ENCODE measurements around the gene GALNT6. TPM values are rescaled to one million over a fixed set of nuclear protein-coding genes. Genes with fewer than 3 reads are reported as not detected.
A peak's percentile ranks its signal among the peaks of the same experiment; 100 is the strongest.

Gene GALNT6
- total and polyA plus RNA-seq, 2 of the 13 experiments (the other 11 are each of a cell fraction or from before 2014, with no cell fraction given) = 1.0 to 1.1 TPM

DNA sequence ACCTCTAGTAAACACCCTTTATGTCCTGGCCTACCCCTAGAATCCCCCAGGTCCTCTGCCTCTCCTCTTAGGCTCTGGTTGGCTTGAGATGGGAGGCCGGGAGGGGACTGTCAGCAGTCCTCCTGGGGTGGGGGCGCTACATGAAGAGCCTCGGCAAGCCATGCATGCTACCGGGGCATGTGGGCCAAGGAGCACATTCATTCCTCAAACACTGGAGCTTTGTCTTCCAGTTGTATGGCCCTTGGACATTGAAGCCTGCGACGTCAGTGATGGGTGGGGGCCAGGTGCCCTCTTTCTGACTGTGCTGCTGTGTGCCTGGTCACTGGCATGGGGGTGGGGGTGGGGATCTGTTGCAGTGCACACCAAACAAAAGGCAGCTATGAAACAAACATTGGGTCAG, 28.9 kb downstream of the GALNT6 start (continued):
- TF ChIP-seq ZNF552 (CRISPR knock-in tag; IDR thresholded peaks at IDR 0.05; ENCODE audit: borderline replicate concordance) (no peak), SOX5 (CRISPR knock-in tag; IDR thresholded peaks at IDR 0.05; ENCODE audit: borderline replicate concordance) (0 out of 2 replicates have a peak, but pooled peaks have one; percentile 28), YY1 (IDR thresholded peaks at IDR 0.05; ENCODE audit: insufficient read depth, insufficient replicate concordance, low read depth, low read length) (peak; percentile 84), ZNF761 (CRISPR knock-in tag; conservative IDR thresholded peaks at IDR 0.05) (no peak)
- TF ChIP-seq, protein P1, sequence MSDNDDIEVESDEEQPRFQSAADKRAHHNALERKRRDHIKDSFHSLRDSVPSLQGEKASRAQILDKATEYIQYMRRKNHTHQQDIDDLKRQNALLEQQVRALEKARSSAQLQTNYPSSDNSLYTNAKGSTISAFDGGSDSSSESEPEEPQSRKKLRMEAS (IDR thresholded peaks at IDR 0.05) = peak; percentile 63
- TF ChIP-seq, protein P2, sequence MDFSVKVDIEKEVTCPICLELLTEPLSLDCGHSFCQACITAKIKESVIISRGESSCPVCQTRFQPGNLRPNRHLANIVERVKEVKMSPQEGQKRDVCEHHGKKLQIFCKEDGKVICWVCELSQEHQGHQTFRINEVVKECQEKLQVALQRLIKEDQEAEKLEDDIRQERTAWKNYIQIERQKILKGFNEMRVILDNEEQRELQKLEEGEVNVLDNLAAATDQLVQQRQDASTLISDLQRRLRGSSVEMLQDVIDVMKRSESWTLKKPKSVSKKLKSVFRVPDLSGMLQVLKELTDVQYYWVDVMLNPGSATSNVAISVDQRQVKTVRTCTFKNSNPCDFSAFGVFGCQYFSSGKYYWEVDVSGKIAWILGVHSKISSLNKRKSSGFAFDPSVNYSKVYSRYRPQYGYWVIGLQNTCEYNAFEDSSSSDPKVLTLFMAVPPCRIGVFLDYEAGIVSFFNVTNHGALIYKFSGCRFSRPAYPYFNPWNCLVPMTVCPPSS (IDR thresholded peaks at IDR 0.05) = no peak
- TF ChIP-seq, protein P3, sequence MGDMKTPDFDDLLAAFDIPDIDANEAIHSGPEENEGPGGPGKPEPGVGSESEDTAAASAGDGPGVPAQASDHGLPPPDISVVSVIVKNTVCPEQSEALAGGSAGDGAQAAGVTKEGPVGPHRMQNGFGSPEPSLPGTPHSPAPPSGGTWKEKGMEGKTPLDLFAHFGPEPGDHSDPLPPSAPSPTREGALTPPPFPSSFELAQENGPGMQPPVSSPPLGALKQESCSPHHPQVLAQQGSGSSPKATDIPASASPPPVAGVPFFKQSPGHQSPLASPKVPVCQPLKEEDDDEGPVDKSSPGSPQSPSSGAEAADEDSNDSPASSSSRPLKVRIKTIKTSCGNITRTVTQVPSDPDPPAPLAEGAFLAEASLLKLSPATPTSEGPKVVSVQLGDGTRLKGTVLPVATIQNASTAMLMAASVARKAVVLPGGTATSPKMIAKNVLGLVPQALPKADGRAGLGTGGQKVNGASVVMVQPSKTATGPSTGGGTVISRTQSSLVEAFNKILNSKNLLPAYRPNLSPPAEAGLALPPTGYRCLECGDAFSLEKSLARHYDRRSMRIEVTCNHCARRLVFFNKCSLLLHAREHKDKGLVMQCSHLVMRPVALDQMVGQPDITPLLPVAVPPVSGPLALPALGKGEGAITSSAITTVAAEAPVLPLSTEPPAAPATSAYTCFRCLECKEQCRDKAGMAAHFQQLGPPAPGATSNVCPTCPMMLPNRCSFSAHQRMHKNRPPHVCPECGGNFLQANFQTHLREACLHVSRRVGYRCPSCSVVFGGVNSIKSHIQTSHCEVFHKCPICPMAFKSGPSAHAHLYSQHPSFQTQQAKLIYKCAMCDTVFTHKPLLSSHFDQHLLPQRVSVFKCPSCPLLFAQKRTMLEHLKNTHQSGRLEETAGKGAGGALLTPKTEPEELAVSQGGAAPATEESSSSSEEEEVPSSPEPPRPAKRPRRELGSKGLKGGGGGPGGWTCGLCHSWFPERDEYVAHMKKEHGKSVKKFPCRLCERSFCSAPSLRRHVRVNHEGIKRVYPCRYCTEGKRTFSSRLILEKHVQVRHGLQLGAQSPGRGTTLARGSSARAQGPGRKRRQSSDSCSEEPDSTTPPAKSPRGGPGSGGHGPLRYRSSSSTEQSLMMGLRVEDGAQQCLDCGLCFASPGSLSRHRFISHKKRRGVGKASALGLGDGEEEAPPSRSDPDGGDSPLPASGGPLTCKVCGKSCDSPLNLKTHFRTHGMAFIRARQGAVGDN (CRISPR knock-in tag; IDR thresholded peaks at IDR 0.05) = peak; percentile 69
- TF ChIP-seq, protein P4, sequence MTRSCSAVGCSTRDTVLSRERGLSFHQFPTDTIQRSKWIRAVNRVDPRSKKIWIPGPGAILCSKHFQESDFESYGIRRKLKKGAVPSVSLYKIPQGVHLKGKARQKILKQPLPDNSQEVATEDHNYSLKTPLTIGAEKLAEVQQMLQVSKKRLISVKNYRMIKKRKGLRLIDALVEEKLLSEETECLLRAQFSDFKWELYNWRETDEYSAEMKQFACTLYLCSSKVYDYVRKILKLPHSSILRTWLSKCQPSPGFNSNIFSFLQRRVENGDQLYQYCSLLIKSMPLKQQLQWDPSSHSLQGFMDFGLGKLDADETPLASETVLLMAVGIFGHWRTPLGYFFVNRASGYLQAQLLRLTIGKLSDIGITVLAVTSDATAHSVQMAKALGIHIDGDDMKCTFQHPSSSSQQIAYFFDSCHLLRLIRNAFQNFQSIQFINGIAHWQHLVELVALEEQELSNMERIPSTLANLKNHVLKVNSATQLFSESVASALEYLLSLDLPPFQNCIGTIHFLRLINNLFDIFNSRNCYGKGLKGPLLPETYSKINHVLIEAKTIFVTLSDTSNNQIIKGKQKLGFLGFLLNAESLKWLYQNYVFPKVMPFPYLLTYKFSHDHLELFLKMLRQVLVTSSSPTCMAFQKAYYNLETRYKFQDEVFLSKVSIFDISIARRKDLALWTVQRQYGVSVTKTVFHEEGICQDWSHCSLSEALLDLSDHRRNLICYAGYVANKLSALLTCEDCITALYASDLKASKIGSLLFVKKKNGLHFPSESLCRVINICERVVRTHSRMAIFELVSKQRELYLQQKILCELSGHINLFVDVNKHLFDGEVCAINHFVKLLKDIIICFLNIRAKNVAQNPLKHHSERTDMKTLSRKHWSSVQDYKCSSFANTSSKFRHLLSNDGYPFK (CRISPR knock-in tag; IDR thresholded peaks at IDR 0.05; ENCODE audit: borderline replicate concordance) = peak; percentile 99
- TF ChIP-seq, protein P5, sequence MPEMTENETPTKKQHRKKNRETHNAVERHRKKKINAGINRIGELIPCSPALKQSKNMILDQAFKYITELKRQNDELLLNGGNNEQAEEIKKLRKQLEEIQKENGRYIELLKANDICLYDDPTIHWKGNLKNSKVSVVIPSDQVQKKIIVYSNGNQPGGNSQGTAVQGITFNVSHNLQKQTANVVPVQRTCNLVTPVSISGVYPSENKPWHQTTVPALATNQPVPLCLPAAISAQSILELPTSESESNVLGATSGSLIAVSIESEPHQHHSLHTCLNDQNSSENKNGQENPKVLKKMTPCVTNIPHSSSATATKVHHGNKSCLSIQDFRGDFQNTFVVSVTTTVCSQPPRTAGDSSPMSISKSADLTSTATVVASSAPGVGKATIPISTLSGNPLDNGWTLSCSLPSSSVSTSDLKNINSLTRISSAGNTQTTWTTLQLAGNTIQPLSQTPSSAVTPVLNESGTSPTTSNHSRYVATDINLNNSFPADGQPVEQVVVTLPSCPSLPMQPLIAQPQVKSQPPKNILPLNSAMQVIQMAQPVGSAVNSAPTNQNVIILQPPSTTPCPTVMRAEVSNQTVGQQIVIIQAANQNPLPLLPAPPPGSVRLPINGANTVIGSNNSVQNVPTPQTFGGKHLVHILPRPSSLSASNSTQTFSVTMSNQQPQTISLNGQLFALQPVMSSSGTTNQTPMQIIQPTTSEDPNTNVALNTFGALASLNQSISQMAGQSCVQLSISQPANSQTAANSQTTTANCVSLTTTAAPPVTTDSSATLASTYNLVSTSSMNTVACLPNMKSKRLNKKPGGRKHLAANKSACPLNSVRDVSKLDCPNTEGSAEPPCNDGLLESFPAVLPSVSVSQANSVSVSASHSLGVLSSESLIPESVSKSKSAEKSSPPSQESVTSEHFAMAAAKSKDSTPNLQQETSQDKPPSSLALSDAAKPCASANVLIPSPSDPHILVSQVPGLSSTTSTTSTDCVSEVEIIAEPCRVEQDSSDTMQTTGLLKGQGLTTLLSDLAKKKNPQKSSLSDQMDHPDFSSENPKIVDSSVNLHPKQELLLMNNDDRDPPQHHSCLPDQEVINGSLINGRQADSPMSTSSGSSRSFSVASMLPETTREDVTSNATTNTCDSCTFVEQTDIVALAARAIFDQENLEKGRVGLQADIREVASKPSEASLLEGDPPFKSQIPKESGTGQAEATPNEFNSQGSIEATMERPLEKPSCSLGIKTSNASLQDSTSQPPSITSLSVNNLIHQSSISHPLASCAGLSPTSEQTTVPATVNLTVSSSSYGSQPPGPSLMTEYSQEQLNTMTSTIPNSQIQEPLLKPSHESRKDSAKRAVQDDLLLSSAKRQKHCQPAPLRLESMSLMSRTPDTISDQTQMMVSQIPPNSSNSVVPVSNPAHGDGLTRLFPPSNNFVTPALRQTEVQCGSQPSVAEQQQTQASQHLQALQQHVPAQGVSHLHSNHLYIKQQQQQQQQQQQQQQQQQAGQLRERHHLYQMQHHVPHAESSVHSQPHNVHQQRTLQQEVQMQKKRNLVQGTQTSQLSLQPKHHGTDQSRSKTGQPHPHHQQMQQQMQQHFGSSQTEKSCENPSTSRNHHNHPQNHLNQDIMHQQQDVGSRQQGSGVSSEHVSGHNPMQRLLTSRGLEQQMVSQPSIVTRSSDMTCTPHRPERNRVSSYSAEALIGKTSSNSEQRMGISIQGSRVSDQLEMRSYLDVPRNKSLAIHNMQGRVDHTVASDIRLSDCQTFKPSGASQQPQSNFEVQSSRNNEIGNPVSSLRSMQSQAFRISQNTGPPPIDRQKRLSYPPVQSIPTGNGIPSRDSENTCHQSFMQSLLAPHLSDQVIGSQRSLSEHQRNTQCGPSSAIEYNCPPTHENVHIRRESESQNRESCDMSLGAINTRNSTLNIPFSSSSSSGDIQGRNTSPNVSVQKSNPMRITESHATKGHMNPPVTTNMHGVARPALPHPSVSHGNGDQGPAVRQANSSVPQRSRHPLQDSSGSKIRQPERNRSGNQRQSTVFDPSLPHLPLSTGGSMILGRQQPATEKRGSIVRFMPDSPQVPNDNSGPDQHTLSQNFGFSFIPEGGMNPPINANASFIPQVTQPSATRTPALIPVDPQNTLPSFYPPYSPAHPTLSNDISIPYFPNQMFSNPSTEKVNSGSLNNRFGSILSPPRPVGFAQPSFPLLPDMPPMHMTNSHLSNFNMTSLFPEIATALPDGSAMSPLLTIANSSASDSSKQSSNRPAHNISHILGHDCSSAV (CRISPR knock-in tag; IDR thresholded peaks at IDR 0.05; ENCODE audit: borderline replicate concordance) = no peak
- TF ChIP-seq, protein P6, sequence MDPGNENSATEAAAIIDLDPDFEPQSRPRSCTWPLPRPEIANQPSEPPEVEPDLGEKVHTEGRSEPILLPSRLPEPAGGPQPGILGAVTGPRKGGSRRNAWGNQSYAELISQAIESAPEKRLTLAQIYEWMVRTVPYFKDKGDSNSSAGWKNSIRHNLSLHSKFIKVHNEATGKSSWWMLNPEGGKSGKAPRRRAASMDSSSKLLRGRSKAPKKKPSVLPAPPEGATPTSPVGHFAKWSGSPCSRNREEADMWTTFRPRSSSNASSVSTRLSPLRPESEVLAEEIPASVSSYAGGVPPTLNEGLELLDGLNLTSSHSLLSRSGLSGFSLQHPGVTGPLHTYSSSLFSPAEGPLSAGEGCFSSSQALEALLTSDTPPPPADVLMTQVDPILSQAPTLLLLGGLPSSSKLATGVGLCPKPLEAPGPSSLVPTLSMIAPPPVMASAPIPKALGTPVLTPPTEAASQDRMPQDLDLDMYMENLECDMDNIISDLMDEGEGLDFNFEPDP (CRISPR knock-in tag; conservative IDR thresholded peaks at IDR 0.05) = no peak

Measured in HepG2 (cell line).